Ovary (tissue), 3 donors: ENCODE data around the gene SEMA3C.

Experiments used
- POLR2A ChIP-seq: fragments of 450-650 bp; IDR thresholded peaks from one replicate; pipeline ENCODE4 v1.6.1; 2017; ENCODE audit warnings: antibody characterized with exemption, mild to moderate bottlenecking, moderate library complexity
- TF ChIP-seq, protein P1 (sequence below), 3 donors: fragments of 450-650 bp in 2 of 3; fragments of 200-600 bp in 1 of 3; IDR thresholded peaks; one replicate each; pipeline versions ENCODE4 v1.5.1 to v1.8.0; 2016 to 2022; ENCODE audit warnings: antibody characterized with exemption in 3 of 3, mild to moderate bottlenecking in 1 of 3
- donor health status: DM: no; HTN: no; CAD: no.

DNA sequence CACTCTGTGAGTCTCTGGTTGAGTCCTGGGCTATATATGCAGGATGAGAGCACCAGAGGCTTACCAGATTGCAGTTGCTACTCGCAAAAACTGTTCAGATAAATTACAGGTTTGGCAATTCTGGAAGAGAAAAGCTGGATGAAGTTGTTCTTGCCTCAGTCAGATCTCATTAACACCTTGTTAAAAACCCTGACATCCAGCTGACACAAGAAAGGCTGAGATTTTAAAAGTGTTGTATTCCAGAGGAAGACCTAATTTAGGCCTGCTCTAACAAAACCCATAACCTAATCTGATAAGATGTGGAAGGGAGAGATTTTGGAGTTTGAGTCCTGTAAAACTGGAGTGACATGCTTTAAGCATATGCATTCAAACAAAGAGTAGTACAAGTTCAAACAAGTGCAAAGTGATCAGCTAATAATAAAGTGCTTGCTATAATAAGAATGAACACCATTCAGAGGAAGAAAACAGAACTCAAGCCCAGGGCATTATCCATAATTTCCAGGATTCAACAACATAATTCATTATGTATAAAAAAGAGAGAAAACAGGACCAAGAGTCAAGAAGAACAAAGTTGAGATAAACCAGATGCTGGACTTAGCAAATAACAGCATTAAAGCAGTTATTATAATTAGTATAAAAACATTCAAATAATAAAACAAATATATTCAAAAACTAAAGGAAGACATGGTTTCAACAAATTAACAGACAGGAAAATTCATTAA lies 144.9 kb downstream of the SEMA3C start:
- no peak for TF ChIP-seq POLR2A
- TF ChIP-seq, protein P1, sequence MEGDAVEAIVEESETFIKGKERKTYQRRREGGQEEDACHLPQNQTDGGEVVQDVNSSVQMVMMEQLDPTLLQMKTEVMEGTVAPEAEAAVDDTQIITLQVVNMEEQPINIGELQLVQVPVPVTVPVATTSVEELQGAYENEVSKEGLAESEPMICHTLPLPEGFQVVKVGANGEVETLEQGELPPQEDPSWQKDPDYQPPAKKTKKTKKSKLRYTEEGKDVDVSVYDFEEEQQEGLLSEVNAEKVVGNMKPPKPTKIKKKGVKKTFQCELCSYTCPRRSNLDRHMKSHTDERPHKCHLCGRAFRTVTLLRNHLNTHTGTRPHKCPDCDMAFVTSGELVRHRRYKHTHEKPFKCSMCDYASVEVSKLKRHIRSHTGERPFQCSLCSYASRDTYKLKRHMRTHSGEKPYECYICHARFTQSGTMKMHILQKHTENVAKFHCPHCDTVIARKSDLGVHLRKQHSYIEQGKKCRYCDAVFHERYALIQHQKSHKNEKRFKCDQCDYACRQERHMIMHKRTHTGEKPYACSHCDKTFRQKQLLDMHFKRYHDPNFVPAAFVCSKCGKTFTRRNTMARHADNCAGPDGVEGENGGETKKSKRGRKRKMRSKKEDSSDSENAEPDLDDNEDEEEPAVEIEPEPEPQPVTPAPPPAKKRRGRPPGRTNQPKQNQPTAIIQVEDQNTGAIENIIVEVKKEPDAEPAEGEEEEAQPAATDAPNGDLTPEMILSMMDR (IDR thresholded peaks at IDR 0.05), result no peak
